Activated CD8-positive, alpha-beta T cell treated with anti-CD3 and anti-CD28 coated beads for 36 hours (primary cell): ENCODE data around the gene ENPP6. TPM values are rescaled to one million over a fixed set of nuclear protein-coding genes. Genes with fewer than 3 reads are reported as not detected.
"Not testable (repeated sequence)": the region's sequence is repeated elsewhere in the genome, so short reads cannot be mapped to it uniquely, and the experiment has no call there.

ENCODE experiments used
- ATAC-seq: fragments of 200-7000 bp; cut with Tn5 transposase; one replicate; pipeline ENCODE4 v1.10.0; 2021; ENCODE audit warnings: mild to moderate bottlenecking, moderate library complexity
- CTCF ChIA-PET: fragments of 350-600 bp; sonication (Branson Sonifier 250); formaldehyde crosslinking; loops from one replicate; lab custom pipeline; 2021; ENCODE audit warnings: antibody characterized with exemption; lab: Charles Lee
- POLR2A ChIA-PET: fragments of 350-600 bp; sonication (Branson Sonifier 250); formaldehyde crosslinking; loops from one replicate; lab custom pipeline; 2021; ENCODE audit warnings: antibody characterized with exemption; lab: Charles Lee
- DNase-seq: peaks from one replicate; pipeline ENCODE4 v3.0.0-alpha.2; 2020
- H3K27ac Mint-ChIP-seq: one replicate; pipeline ENCODE4 v1.8.0; 2021; ENCODE audit warnings: mild to moderate bottlenecking, mixed read lengths
- H3K27me3 Mint-ChIP-seq: one replicate; pipeline ENCODE4 v1.8.0; 2021; ENCODE audit warnings: mixed read lengths
- H3K36me3 Mint-ChIP-seq: one replicate; pipeline ENCODE4 v1.8.0; 2021; ENCODE audit warnings: low read depth, mixed read lengths
- H3K4me1 Mint-ChIP-seq: one replicate; pipeline ENCODE4 v1.8.0; 2021; ENCODE audit warnings: low read depth, mixed read lengths
- H3K4me3 Mint-ChIP-seq: one replicate; pipeline ENCODE4 v1.8.0; 2021; ENCODE audit warnings: mild to moderate bottlenecking, moderate library complexity, mixed read lengths
- H3K9me3 Mint-ChIP-seq: one replicate; pipeline ENCODE4 v1.8.0; 2021; ENCODE audit warnings: mixed read lengths
- CTCF ChIP-seq: fragments of 200-600 bp; IDR thresholded peaks from one replicate; pipeline ENCODE4 v1.8.0; 2022; ENCODE audit warnings: antibody characterized with exemption, mild to moderate bottlenecking
- intact Hi-C: fragments of 100-400 bp; cut with micrococcal nuclease; formaldehyde crosslinking; loops from one replicate; pipeline ENCODE4 v1.10.0; 2022
- total RNA-seq, 2 experiments: library from RNA; stranded (reverse); gene quantifications; one replicate each; pipeline ENCODE4 v1.2.3, GENCODE V29; 2021

ENPP6 gene
- total RNA-seq, 2 experiments from 2014 or later: 0.27 to 0.40 TPM

GRCh38 chr4:184145596-184145995 is 72.1 kb downstream of the ENPP6 start:
- no peak for TF ChIP-seq CTCF
- Mint-ChIP-seq H3K27ac (no peak overlapping the region), H3K4me3 (no peak overlapping the region), H3K27me3 (peaks cover 3% of the 10 kb centered on the region), H3K9me3 (peaks cover 4% of the 10 kb centered on the region), H3K4me1 (no peaks in the 10 kb centered on the region), H3K36me3 (no peaks in the 10 kb centered on the region)
- CTCF ChIA-PET: no interaction called here
- no peak for DNase-seq
- no peak for ATAC-seq
- intact Hi-C loops: no loop called here
- POLR2A ChIA-PET: no interaction called here

DNA sequence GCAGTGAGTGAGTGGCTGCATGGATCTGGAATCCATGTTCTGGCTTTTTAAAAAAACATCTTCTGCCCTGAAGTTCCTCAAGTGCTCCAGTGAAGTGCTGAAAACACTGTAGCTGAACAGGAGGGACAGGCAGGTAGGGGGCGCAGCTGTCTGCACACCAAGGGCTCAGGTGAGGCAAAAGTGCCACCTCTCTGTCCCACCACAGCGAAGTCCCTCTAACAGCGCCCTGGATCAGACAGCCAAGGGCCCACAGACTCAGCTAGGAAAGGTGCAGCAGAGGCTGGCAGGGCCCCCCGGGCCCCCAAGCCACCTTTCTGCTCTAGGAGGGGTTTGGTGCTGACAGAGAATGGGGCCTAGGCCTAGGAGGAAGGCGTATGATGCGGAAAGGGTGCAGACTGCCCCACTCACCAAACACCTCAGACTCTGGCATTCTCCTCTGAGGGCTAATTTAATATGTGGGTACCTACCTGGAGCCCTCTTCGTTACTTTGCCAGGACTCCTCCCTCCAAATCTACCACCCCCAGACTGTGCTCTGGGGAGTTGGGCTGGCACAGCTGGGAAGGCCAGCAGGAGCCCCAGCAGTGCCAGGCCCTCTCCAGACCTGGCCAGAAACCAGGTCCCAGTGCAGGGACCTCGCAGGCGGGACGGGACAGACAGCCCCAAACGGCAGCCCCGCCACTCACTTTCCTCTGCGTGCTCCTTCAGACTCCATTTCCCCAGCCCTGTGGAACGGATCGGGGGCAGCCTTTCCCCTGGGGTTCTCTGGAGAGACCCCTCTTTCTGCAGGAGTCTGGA is 73.7 kb downstream of the ENPP6 start:
- Mint-ChIP-seq H3K9me3 (peaks cover 6% of the 10 kb centered on the region), H3K4me1 (no peaks in the 10 kb centered on the region), H3K27ac (no peak overlapping the region), H3K4me3 (no peak overlapping the region), H3K36me3 (no peaks in the 10 kb centered on the region), H3K27me3 (peaks cover 3% of the 10 kb centered on the region)
- ChIA-PET CTCF (no interaction called here), POLR2A (no interaction called here)
- ATAC-seq (no peak), DNase-seq (no peak)
- TF ChIP-seq CTCF: no peak
- intact Hi-C loops: no loop called here

DNA sequence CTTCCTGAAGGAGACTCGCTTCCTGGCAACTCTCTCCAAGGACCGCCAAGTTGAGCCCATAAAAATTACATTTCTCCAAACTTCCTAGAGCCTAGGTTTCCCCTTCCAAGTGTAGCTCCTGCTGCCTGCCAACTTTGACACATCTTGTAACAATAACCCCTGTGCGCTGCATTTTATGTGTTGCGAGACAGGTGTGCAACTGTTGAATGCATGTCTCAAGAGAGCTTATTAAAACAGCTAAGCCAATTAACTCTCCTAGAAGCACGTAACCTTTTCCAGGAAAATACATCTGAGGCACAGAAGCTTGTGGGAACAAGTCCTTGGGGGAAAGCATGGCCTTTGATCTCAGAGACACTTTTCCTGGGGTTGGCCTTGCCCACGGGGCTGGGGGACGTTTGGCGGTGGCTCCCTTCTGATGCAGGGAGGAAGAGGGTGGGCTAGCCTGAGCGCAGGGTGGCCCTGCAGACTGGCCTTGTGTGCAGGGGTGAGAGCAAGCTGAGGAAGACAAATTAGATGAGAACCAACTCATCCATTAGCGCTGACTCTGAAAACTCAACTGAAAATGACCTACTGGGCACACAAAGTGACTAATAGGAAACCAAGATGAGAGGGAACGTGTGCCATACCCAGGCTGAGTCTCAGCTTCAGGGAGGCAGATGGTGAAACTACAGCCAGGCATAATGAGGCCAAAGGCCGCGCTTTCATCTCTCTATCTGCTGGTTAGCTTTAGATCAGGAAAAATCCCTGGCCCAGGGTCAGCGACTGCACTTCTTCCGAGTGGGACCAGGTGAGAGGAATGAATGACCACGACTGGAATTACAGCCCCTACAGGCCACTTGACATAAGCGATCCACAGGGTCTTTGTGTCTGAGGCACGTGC is 75.3 kb downstream of the ENPP6 start:
- Mint-ChIP-seq H3K36me3 (no peaks in the 10 kb centered on the region), H3K4me1 (no peaks in the 10 kb centered on the region), H3K27me3 (peaks cover 1% of the 10 kb centered on the region), H3K9me3 (peaks cover 11% of the 10 kb centered on the region), H3K27ac (no peak overlapping the region), H3K4me3 (no peak overlapping the region)
- intact Hi-C loops: no loop called here
- ChIA-PET POLR2A (no interaction called here), CTCF (interaction anchor here (1.1 to 1.2 kb wide), 2 partner anchors 21 to 43 kb away, joined by 3 read pairs; no protein-coding TSS in a partner anchor)
- ATAC-seq (no peak), DNase-seq (no peak)
- TF ChIP-seq CTCF: no peak

GRCh38 chr4:184140901-184141300 is 76.8 kb downstream of the ENPP6 start:
- POLR2A ChIA-PET, H3K27me3 Mint-ChIP-seq, intact Hi-C loops, CTCF ChIA-PET, H3K36me3 Mint-ChIP-seq, H3K4me3 Mint-ChIP-seq, DNase-seq, H3K4me1 Mint-ChIP-seq, ATAC-seq, H3K27ac Mint-ChIP-seq: not testable (repeated sequence)
- H3K9me3 Mint-ChIP-seq: peaks cover 19% of the 10 kb centered on the region

- no peaks in the 10 kb centered on the region for H3K4me1 Mint-ChIP-seq
- no peak overlapping the region for H3K4me3 Mint-ChIP-seq
- DNase-seq (no peak), ATAC-seq (no peak)
- POLR2A ChIA-PET: no interaction called here
- intact Hi-C loops: no loop called here
- peaks cover 19% of the 10 kb centered on the region for H3K9me3 Mint-ChIP-seq
- TF ChIP-seq CTCF: no peak
- H3K36me3 Mint-ChIP-seq: peaks cover 3% of the 10 kb centered on the region
- peaks cover 11% of the 10 kb centered on the region for H3K27me3 Mint-ChIP-seq
- CTCF ChIA-PET: no interaction called here
- H3K27ac Mint-ChIP-seq: no peak overlapping the region
Measured at GRCh38 chr4:184136525-184136924, 81.1 kb downstream of the ENPP6 start.
